Medulla oblongata (tissue), 1 donor: Measurements from ENCODE around the gene NMNAT3.
"Not testable (repeated sequence)": the region's sequence is repeated elsewhere in the genome, so short reads cannot be mapped to it uniquely, and the experiment has no call there.

ENCODE experiments used
- DNase-seq: peaks from one replicate; pipeline ENCODE4 v3.0.0-alpha.2; 2015; ENCODE audit errors: extremely low spot score

Gene NMNAT3

DNA sequence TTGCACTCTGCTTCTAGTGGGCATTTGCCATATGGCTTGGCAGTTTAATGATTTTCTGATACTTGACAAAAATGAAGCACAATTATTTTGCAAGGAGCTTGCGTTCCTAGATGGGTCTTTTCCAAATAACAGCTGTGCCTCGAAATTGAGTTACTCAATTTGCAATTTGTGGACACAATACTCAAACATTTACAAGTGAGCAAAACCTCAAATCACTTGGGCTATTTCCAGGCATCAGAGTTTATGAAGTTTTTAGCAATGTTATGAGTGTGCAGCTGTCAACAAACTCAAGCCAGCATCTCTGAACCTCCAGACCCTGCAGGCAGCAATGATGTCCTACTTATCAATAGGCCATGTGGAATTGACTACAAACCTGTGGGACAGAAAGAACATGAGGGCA, 41.3 kb downstream of the NMNAT3 start:
- DNase-seq = no peak

- DNase-seq = no peak
These were observed 43.6 kb downstream of the NMNAT3 start for GRCh38 chr3:139634111-139634635.

DNA sequence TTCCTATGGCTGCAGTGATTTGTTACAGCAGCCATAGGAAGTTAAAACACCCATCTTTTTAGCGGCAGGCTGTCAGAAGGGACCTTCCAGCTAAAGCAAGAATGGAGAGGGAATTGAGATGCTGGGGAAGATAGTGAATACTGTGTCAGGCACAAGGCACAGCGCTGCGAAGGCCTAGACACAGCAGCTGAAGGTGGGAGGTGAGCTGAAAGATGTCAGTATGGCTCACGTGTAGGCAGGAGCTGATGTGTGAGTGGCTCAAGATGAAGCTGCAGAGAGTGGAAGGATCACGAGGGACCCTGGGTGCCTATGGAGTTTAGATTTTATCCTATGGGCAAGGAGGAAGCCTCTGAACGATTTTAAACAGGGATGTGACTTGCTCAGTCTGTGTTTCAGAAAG, 44.3 kb downstream of the NMNAT3 start:
- no peak for DNase-seq

GRCh38 chr3:139630542-139630941, 47.2 kb downstream of the NMNAT3 start:
- DNase-seq = no peak

- no peak for DNase-seq
These were observed 48.7 kb downstream of the NMNAT3 start for GRCh38 chr3:139629033-139629432.

DNA sequence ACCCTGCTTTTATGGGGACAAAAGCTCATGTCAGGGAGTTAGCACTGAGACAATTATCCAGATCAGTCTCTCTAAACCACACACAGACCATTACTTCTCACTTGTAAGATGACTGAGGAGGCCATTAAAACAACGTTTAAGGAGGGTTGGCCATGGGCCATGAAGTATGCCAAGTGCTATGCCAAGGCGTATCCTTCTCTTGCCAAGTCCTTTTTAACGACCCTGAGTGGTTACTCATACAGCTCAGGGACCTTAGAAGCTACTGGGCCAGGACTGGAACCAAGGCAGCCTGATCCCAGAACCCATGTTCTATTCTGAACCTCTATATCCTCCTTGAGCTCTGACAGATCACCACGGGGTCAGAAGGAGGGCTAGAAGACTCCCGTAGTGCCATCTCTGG, 50.0 kb downstream of the NMNAT3 start:
- no peak for DNase-seq

DNA sequence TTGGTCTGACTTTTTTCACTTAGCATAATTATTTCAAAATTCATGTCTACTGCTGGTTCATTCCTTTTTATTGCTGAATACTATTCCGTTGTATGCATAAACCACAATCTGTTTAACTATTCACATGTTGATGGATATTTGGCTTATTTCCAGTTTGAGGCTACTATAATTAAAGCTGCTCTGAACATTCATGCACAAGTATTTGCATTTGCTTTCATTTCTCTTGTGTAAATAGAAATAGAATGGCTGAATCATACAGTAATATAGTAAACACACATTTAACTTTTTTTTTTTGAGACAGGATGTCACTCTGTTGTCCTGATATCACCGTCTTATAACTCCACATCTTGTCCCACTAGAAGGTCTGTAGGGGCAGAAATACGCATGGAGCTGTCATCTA, 57.3 kb downstream of the NMNAT3 start:
- DNase-seq = no peak

DNA sequence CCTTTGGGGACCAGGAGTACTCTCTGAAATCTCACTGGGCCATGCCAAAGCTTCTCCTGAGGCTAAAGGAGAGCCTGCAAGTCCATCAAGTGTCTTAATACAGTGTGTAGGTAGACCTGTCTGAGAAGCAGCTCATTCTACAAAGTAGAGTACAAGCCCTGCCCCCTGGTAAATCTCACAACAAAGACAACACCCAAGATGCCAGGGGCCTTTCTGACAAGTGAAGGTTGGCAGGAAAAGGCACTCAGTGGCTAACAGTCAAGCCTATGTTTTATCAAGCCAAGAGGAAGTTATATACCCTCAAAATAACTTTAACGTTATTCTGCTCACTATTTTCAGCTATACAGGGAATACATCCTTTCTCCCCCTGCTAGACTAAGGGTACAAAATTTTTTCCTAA, 58.3 kb downstream of the NMNAT3 start:
- DNase-seq = no peak

DNA sequence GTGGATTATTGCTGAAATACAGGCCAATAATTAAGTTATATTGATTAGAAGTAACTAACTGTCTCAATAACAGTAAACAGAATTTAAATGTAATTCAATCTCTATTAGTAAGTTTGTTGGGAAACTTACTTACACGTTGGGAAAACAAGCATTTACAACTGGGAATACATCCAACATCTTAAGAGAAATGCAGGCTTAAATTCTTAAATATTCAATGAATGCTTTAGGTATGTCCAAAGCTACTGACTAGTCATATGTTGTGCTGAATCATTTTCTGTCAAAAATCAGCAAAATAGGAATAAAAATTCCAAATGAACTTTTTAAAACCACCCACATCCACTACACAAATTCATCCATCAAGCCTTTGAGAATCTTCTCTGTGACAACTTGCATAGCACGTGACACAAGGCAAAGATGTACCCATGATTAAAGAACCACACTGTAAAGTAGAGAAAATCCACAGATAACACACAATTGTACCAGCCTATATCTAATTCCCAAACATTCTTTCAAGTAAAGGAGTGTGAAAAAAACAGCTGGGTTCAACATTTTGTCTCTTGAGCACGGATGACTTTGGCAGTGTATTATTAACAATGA, 60.0 kb downstream of the NMNAT3 start:
- DNase-seq = no peak

DNA sequence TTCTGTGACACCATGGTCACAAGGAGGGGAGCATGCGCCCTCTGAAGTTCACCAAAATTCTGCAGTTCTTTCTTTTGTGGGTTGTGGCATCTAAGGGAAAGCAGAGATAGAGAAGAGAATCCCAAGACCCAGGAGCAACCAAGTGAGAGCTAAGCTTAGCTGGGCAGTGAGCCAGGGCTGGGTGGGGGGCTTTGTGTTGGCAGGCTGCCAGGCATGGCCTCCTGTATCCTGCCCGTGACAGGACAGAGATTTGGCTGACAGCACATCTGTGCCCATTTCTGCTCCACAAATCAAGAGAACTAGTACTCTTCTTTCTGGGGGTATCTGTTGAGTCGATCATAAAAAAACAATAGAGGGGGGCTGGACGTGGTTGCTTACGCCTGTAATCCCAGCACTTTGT, 66.2 kb downstream of the NMNAT3 start:
- DNase-seq = no peak

- DNase-seq = no peak
These were observed 66.9 kb downstream of the NMNAT3 start for GRCh38 chr3:139610886-139611285.

GRCh38 chr3:139608924-139609323, 68.8 kb downstream of the NMNAT3 start:
- no peak for DNase-seq

DNA sequence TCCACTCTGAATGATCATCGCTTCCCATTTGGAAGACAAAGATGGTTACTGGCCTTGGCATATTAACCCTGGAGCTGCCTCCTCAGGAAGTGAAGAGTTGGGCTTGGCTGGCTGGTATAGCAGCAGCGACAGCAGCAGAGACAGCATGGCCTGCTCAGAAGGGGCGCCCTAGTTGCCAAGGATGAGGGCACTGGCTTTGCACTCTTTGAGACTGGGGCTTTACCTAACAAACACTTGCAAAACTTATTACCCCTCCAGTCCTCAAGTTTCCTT, 69.7 kb downstream of the NMNAT3 start:
- no peak for DNase-seq

- no peak for DNase-seq
These were observed 70.3 kb downstream of the NMNAT3 start for GRCh38 chr3:139607257-139608107.

DNA sequence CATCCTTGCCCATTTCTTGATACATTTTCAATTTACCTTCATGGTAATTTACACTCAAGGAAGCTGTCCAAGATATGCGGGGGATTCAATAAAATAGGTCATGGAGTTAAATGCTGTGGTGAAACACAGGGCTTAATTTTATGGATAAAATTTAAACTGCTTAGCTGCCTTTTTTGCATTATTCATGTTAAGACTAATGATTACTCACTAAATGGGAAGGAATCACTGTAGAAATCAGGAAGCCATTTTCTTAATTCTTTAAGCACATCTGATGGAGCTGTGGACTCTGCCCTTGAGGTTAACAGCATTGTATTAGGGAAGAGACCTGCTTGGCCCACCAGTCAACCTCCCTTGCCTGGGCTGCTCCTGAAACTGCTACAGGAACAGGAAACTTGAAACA, 75.8 kb downstream of the NMNAT3 start:
- DNase-seq = no peak

DNA sequence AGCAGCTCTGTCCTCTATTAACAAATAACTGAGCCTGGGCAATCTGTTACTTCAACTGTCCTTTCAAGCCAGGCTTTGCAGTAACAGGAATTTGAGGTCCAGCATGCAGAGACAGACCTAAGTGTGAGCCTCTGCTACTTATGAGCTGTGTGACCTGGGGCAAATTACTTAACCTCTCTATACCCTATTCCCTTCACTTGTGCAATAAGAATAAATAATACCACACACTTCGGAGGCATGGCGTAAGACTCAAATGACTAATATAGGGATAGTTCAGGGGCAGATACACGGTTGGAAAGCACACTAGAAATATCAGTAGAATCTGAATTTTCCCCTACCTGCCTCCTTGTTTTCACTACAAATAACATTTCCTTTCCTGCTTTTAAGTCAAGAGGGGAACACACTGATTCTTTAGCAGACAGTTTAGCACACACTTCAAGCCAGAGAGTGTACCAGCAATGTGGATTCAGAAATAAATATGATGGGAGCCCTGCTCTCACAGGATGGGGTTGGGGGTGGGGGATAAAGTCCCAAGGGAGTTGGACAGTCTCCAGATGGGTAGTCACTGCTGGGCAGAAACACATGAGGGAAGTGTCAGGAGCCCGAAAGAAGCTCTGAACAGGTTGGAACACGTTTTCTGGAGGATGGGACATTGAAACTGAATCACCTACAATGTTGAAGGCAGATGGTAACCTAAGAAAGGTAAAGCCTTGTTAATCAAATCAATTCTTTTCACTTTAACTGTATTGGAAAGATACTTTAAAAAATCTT, 76.4 kb downstream of the NMNAT3 start:
- DNase-seq = no peak

DNA sequence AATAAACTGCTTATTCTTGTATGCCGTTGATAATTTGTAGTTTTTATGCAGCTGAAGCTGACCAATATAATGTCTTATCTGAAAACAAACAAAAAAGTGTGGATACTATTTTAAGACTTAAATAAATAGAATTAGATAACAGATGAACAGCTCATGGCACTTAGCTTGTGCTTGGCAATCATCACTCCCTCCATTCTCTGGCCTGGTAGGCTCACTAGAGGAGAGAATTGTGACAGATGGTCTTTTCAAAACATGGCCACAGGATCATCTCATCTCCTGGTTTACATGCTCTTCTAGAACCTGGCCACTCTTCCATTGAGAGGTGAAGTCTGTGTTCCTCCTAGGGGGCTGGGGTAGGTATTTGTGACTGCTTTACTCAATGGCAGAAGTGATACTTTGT, 79.8 kb downstream of the NMNAT3 start:
- DNase-seq = no peak

GRCh38 chr3:139591186-139591585, 86.6 kb downstream of the NMNAT3 start:
- not testable (repeated sequence) for DNase-seq

GRCh38 chr3:139588450-139588849, 89.3 kb downstream of the NMNAT3 start:
- DNase-seq = no peak

- no peak for DNase-seq
These were observed 90.0 kb downstream of the NMNAT3 start for GRCh38 chr3:139587797-139588196.

DNA sequence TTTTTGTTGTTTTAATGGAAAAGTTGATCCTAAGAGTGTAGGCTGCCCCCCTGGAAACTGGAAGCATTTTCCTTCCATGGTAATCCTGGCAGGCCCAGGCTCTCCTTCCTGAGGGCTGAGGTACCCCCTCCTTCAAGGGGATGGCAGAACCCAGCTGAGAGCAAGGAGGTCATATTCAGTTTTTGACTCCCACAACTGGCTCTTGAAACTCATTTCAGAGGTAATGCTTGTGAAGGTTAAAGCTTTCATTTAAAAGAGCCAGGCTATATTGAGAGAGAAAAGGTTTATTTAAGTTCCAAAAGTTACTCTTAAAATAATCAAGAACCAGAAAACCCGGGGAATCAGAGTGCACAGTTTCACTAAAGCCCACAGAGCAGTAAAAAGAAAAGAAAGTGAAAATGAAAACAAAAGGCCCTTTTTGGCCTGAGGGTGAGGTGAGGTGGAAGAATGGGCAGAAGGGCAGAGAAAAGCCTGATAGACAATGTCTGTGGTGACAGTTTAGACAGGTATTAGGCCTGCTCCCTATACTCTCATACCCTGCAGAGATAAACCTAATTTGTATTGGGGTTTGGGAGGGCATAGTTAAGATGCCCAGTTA, 91.3 kb downstream of the NMNAT3 start:
- no peak for DNase-seq

GRCh38 chr3:139585820-139586219, 92.0 kb downstream of the NMNAT3 start:
- no peak for DNase-seq
